ENCODE data around the gene ADRA1B.
"Not testable (repeated sequence)": the region's sequence is repeated elsewhere in the genome, so short reads cannot be mapped to it uniquely, and the experiment has no call there.

The ADRA1B gene

GRCh38 chr5:159929176-159929575 lies 12.9 kb downstream of the ADRA1B start:
- no peak for DNase-seq

- DNase-seq = no peak
These were observed 17.5 kb downstream of the ADRA1B start for GRCh38 chr5:159933531-159934485.

GRCh38 chr5:159935946-159936345 lies 19.7 kb downstream of the ADRA1B start:
- no peak for DNase-seq

GRCh38 chr5:159936686-159937329 lies 20.5 kb downstream of the ADRA1B start:
- no peak for DNase-seq

GRCh38 chr5:159937580-159937979 lies 21.3 kb downstream of the ADRA1B start:
- DNase-seq = no peak

- no peak for DNase-seq
These were observed 27.0 kb downstream of the ADRA1B start for GRCh38 chr5:159943326-159943725.

- DNase-seq = no peak
These were observed 27.8 kb downstream of the ADRA1B start for GRCh38 chr5:159944056-159944600.

- DNase-seq = no peak
These were observed 29.1 kb downstream of the ADRA1B start for GRCh38 chr5:159945359-159945758.

GRCh38 chr5:159947708-159948358 lies 31.6 kb downstream of the ADRA1B start:
- peak in 1 of 4 experiments; percentile 5 for DNase-seq

DNA sequence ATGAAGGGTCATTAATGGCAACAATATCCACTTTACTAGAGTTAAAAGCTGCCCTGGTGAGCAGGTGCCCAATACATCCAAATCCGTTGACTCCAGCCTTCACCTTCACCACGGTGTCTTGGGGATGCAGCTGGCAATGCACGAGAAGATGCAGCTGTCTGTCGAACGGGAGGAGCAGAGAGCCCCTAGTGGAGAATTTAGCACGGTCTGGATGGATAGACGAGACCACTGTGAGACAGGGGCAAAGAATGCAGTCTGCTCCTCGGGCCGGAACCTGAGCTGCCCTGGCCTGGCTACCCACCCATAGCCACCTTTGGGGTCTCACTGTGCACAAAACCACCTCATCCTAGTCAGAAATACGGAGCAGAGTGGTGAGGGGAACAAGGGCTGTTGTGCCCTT lies 35.1 kb downstream of the ADRA1B start:
- peak in 1 of 4 experiments; percentile 7 for DNase-seq

DNA sequence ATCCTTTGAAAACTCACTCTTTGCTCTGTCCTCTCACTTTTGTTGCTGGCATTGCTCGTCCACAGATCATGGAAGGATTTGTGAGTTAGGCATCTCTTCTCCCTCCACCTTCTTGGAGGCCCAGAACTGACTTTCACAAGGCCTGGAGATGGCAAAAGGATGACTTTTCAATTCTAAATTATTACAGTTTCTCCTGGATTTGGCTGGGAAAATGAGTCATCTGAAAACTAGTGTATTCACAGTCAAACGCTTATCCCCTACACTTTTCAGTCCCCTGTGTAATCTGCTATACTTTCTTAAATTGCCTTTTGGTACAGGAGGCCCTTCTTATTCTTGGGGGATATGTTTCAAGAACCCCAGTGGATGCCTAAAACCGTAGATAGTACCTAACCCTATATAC lies 35.6 kb downstream of the ADRA1B start:
- DNase-seq = no peak

DNA sequence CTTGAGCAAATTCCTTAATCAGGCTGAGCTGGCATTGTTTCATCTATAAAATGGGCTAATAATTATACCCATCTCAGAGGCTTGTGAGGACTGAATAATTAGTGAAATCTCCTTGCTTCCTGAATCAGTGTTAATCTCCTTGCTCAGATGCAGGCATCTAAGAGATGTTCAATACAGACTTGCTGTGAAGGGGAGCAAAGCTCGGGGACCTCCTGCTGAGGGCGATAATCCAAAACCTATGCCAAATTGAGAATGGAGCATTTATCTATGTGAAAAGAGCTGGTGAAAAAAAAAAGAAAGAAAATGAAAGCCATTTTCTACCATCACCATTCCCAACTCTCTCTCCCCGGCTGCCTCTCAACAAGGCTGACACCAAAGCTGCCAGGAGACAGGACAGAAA lies 37.3 kb downstream of the ADRA1B start:
- no peak for DNase-seq

DNA sequence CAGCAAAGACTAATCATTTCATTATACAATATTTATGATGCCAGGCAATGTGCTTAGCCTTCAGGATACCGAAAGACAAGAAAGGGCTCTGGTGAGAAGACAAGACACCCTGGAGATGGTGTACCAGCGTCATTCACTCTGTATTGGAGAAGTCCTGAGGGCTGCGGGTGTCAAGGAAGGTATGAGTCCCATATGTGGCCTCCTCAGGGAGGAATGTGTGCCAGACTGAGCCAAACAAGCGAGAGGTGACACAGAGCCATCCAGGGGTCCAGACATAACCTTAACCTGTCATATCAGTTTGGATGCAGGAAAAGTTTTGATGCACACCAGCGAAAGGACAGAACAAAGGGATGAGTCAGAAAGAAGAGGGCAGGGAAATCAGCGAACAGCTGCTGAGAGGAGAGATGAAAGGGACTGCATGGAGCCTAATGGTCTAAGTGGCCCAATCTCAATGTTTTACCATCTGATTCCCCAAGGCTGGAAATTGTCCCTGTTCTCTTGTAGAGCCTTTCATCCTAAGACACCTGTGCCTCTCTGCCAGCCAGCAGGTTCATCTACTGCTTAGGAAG lies 38.9 kb downstream of the ADRA1B start:
- DNase-seq = no peak

DNA sequence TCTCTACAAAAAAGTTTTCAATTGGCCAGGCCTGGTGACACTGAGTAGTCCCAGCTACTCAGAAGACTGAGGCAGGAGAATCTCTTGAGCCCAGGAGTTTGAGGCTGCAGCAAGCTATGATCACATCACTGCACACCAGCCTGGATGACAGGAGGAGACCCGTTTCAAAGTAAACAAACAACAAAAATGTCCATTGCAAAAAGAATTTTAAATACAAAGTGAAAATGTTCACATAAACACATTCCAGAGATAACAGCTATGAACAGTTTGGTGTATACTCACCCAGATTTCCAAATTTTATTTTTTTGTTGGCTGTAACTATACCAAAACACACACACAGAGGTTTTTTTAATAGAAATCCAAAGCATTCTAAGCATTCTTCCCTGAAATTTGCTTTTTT lies 39.8 kb downstream of the ADRA1B start:
- DNase-seq = no peak

- DNase-seq = no peak
These were observed 45.2 kb downstream of the ADRA1B start for GRCh38 chr5:159961176-159962160.

- no peak for DNase-seq
These were observed 45.9 kb downstream of the ADRA1B start for GRCh38 chr5:159962214-159962613.

GRCh38 chr5:159963935-159964334 lies 47.7 kb downstream of the ADRA1B start:
- DNase-seq = no peak

- peak; percentile 39 to 72 (median 55) for DNase-seq
These were observed 49.0 kb downstream of the ADRA1B start for GRCh38 chr5:159965031-159965837.

- not testable (repeated sequence) for DNase-seq
These were observed 49.5 kb downstream of the ADRA1B start for GRCh38 chr5:159965838-159966128.

GRCh38 chr5:159969966-159970365 lies 53.7 kb downstream of the ADRA1B start:
- no peak for DNase-seq

DNA sequence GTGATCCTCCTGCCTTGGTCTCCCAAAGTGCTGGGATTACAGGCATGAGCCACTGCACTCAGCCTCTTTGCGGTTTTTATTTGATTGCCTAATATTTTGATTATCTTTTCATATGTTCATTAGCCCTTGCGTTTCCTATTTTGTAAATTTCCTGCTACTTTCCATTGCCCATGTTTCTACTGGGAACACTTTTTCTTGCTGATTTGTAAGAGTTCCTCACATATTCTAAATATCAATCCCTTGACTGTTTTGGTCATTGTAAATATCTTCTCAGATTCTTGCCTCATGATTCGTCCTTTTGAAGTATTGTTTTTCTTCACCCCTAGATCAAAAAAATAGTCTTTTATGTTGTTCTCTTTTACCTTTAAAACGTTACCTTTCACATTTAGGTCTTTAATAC lies 54.8 kb downstream of the ADRA1B start:
- DNase-seq = no peak
